ENCODE measurements around the gene WNK1.
A peak's percentile ranks its signal among the peaks of the same experiment; 100 is the strongest.

Gene WNK1

DNA sequence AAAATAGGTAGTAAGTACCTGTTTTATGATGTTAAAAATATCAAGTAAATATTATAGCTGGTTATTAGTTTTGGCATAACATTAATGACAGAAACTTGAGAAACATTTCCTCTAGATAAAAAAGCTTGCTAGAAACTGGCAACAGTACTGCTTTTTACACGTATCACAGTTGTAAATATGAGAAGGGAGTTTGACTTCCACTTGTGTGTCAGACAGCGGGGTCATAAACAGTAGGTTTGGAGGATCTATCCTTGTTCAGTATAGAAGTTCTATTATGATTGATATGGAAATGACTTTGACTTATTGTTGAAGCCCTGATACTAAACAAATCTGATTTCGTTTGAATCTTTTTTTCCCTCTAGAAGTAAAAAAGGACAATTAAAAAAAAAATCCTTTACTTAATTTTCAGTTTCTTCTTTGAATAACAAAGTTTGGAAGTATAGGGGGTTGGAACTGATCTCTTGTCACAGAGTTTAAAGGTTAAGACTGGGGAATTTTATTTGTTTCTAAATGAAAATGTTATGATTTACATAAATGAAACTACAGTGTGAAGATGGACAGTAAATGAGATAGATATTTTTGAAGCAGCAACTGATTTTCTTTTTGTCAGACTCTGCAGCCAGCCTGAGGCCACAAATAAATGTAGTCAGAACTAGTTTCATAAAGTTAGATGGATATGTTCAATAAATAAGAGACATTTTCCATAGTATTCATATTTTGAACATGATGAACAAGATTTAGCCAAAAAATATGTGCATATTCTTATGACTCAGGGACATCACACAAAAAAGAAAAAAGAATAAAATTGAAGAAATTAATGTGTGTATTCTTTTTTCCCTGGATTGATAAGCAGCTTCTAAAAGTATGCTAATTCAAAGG, 50.1 kb downstream of the WNK1 start:
- TF ChIP-seq ZNF571 (tag by site-specific recombination; IDR thresholded peaks at IDR 0.05): no peak
- no peak for TF ChIP-seq SALL2 (tag by site-specific recombination; IDR thresholded peaks at IDR 0.05; ENCODE audit: borderline replicate concordance)
- TF ChIP-seq, protein P1, sequence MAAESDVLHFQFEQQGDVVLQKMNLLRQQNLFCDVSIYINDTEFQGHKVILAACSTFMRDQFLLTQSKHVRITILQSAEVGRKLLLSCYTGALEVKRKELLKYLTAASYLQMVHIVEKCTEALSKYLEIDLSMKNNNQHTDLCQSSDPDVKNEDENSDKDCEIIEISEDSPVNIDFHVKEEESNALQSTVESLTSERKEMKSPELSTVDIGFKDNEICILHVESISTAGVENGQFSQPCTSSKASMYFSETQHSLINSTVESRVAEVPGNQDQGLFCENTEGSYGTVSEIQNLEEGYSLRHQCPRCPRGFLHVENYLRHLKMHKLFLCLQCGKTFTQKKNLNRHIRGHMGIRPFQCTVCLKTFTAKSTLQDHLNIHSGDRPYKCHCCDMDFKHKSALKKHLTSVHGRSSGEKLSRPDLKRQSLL (tag by site-specific recombination; IDR thresholded peaks at IDR 0.05): no peak
- TF ChIP-seq ZNF354C (tag by site-specific recombination; IDR thresholded peaks at IDR 0.05; ENCODE audit: borderline replicate concordance, low read depth): no peak
- TF ChIP-seq, protein P2, sequence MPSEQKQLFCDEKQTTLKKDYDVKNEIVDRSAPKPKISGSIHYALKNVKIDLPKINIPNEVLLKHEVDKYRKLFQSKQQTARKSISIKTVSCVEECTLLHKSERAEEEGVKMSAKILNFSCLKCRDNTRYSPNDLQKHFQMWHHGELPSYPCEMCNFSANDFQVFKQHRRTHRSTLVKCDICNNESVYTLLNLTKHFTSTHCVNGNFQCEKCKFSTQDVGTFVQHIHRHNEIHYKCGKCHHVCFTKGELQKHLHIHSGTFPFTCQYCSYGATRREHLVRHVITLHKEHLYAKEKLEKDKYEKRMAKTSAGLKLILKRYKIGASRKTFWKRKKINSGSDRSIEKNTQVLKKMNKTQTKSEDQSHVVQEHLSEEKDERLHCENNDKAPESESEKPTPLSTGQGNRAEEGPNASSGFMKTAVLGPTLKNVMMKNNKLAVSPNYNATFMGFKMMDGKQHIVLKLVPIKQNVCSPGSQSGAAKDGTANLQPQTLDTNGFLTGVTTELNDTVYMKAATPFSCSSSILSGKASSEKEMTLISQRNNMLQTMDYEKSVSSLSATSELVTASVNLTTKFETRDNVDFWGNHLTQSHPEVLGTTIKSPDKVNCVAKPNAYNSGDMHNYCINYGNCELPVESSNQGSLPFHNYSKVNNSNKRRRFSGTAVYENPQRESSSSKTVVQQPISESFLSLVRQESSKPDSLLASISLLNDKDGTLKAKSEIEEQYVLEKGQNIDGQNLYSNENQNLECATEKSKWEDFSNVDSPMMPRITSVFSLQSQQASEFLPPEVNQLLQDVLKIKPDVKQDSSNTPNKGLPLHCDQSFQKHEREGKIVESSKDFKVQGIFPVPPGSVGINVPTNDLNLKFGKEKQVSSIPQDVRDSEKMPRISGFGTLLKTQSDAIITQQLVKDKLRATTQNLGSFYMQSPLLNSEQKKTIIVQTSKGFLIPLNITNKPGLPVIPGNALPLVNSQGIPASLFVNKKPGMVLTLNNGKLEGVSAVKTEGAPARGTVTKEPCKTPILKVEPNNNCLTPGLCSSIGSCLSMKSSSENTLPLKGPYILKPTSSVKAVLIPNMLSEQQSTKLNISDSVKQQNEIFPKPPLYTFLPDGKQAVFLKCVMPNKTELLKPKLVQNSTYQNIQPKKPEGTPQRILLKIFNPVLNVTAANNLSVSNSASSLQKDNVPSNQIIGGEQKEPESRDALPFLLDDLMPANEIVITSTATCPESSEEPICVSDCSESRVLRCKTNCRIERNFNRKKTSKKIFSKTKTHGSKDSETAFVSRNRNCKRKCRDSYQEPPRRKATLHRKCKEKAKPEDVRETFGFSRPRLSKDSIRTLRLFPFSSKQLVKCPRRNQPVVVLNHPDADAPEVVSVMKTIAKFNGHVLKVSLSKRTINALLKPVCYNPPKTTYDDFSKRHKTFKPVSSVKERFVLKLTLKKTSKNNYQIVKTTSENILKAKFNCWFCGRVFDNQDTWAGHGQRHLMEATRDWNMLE (tag by site-specific recombination; conservative IDR thresholded peaks at IDR 0.05; ENCODE audit: low read depth): no peak
- TF ChIP-seq, protein P3, sequence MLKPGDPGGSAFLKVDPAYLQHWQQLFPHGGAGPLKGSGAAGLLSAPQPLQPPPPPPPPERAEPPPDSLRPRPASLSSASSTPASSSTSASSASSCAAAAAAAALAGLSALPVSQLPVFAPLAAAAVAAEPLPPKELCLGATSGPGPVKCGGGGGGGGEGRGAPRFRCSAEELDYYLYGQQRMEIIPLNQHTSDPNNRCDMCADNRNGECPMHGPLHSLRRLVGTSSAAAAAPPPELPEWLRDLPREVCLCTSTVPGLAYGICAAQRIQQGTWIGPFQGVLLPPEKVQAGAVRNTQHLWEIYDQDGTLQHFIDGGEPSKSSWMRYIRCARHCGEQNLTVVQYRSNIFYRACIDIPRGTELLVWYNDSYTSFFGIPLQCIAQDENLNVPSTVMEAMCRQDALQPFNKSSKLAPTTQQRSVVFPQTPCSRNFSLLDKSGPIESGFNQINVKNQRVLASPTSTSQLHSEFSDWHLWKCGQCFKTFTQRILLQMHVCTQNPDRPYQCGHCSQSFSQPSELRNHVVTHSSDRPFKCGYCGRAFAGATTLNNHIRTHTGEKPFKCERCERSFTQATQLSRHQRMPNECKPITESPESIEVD (tag by site-specific recombination; IDR thresholded peaks at IDR 0.05): peak; percentile 81
- TF ChIP-seq, protein P4, sequence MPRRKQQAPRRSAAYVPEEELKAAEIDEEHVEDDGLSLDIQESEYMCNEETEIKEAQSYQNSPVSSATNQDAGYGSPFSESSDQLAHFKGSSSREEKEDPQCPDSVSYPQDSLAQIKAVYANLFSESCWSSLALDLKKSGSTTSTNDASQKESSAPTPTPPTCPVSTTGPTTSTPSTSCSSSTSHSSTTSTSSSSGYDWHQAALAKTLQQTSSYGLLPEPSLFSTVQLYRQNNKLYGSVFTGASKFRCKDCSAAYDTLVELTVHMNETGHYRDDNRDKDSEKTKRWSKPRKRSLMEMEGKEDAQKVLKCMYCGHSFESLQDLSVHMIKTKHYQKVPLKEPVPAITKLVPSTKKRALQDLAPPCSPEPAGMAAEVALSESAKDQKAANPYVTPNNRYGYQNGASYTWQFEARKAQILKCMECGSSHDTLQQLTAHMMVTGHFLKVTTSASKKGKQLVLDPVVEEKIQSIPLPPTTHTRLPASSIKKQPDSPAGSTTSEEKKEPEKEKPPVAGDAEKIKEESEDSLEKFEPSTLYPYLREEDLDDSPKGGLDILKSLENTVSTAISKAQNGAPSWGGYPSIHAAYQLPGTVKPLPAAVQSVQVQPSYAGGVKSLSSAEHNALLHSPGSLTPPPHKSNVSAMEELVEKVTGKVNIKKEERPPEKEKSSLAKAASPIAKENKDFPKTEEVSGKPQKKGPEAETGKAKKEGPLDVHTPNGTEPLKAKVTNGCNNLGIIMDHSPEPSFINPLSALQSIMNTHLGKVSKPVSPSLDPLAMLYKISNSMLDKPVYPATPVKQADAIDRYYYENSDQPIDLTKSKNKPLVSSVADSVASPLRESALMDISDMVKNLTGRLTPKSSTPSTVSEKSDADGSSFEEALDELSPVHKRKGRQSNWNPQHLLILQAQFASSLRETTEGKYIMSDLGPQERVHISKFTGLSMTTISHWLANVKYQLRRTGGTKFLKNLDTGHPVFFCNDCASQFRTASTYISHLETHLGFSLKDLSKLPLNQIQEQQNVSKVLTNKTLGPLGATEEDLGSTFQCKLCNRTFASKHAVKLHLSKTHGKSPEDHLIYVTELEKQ (tag by site-specific recombination; IDR thresholded peaks at IDR 0.05; ENCODE audit: borderline replicate concordance): no peak
- TF ChIP-seq ZNF175 (tag by site-specific recombination; IDR thresholded peaks at IDR 0.05): no peak
- no peak for TF ChIP-seq ZNF221 (tag by site-specific recombination; IDR thresholded peaks at IDR 0.05; ENCODE audit: borderline replicate concordance)
- 0 out of 2 replicates have a peak, but pooled peaks have one; percentile 22 for TF ChIP-seq ZNF501 (tag by site-specific recombination; IDR thresholded peaks at IDR 0.05)
- TF ChIP-seq YY1 (tag by site-specific recombination; IDR thresholded peaks at IDR 0.05): no peak
- TF ChIP-seq, protein P5, sequence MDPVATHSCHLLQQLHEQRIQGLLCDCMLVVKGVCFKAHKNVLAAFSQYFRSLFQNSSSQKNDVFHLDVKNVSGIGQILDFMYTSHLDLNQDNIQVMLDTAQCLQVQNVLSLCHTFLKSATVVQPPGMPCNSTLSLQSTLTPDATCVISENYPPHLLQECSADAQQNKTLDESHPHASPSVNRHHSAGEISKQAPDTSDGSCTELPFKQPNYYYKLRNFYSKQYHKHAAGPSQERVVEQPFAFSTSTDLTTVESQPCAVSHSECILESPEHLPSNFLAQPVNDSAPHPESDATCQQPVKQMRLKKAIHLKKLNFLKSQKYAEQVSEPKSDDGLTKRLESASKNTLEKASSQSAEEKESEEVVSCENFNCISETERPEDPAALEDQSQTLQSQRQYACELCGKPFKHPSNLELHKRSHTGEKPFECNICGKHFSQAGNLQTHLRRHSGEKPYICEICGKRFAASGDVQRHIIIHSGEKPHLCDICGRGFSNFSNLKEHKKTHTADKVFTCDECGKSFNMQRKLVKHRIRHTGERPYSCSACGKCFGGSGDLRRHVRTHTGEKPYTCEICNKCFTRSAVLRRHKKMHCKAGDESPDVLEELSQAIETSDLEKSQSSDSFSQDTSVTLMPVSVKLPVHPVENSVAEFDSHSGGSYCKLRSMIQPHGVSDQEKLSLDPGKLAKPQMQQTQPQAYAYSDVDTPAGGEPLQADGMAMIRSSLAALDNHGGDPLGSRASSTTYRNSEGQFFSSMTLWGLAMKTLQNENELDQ (tag by site-specific recombination; IDR thresholded peaks at IDR 0.05; ENCODE audit: low read depth): no peak
- TF ChIP-seq ZNF211 (tag by site-specific recombination; IDR thresholded peaks at IDR 0.05; ENCODE audit: low read depth): no peak
- no peak for TF ChIP-seq ZNF292 (tag by site-specific recombination; IDR thresholded peaks at IDR 0.05; ENCODE audit: borderline replicate concordance, low read depth)
- no peak for TF ChIP-seq ZBTB48 (tag by site-specific recombination; IDR thresholded peaks at IDR 0.05)
- TF ChIP-seq, protein P6, sequence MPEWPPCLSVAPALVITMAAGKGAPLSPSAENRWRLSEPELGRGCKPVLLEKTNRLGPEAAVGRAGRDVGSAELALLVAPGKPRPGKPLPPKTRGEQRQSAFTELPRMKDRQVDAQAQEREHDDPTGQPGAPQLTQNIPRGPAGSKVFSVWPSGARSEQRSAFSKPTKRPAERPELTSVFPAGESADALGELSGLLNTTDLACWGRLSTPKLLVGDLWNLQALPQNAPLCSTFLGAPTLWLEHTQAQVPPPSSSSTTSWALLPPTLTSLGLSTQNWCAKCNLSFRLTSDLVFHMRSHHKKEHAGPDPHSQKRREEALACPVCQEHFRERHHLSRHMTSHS (tag by site-specific recombination; IDR thresholded peaks at IDR 0.05): no peak
- TF ChIP-seq ZNF37A (tag by site-specific recombination; IDR thresholded peaks at IDR 0.05): no peak
- TF ChIP-seq ZNF610 (tag by site-specific recombination; IDR thresholded peaks at IDR 0.05; ENCODE audit: borderline replicate concordance): no peak
- Histone ChIP-seq H3K4me1 (ENCODE audit: control insufficient read depth, insufficient read depth, low read length) (peaks cover 40% of the 10 kb centered on the region), H3K4me3 (ENCODE audit: low read depth, low read length) (no peak overlapping the region), H3K36me3 (ENCODE audit: control insufficient read depth in 2 of 2, insufficient read depth in 1 of 2, low read length in 2 of 2) (peaks cover 0 to 5% of the 10 kb centered on the region in 2 experiments; a peak in 1 of 3 replicates), H3K27ac (ENCODE audit: extremely low read depth, low read depth, low read length) (no peak overlapping the region), H3K9me3 (ENCODE audit: control insufficient read depth, insufficient read depth, low read depth, low read length) (no peaks in the 10 kb centered on the region)
- ChIA-PET POLR2A (no interaction called here), CTCF (interaction anchor here (2.0 kb wide), 1 partner anchor 12 kb away, joined by 10 read pairs; no protein-coding TSS in a partner anchor)

All from HEK293 (cell line).